GM12874 (cell line): Measurements from ENCODE around the gene TPO.

Experiments
- TF ChIP-seq, protein P1 (sequence below): IDR thresholded peaks from 2 replicates; pipeline ENCODE4 v1.5.1; 2011; ENCODE audit warnings: low read depth, mild to moderate bottlenecking, control low read depth, low read length, moderate library complexity; ENCODE audit not compliant: insufficient read depth

Gene TPO

DNA sequence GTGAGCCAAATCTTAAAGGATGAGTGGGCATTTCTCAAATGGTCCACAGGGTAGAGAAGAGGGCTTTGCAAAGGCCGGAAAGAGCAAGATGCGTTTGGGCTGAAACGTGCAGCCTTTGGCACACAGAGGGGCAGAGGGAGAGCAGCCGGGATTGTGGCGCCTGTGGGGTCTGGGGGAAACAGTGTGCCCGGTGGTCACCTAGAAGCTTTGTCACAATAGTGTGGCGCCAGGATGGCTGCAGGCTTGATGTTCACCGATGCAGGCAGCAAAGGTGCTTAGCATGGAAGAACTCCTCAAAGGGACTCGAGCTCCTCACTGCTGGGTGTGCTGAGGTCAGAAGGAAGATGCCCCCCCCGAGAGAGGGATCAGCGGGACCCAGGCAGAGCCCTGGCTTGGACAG, 23.8 kb downstream of the TPO start:
- TF ChIP-seq, protein P1, sequence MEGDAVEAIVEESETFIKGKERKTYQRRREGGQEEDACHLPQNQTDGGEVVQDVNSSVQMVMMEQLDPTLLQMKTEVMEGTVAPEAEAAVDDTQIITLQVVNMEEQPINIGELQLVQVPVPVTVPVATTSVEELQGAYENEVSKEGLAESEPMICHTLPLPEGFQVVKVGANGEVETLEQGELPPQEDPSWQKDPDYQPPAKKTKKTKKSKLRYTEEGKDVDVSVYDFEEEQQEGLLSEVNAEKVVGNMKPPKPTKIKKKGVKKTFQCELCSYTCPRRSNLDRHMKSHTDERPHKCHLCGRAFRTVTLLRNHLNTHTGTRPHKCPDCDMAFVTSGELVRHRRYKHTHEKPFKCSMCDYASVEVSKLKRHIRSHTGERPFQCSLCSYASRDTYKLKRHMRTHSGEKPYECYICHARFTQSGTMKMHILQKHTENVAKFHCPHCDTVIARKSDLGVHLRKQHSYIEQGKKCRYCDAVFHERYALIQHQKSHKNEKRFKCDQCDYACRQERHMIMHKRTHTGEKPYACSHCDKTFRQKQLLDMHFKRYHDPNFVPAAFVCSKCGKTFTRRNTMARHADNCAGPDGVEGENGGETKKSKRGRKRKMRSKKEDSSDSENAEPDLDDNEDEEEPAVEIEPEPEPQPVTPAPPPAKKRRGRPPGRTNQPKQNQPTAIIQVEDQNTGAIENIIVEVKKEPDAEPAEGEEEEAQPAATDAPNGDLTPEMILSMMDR: no peak

DNA sequence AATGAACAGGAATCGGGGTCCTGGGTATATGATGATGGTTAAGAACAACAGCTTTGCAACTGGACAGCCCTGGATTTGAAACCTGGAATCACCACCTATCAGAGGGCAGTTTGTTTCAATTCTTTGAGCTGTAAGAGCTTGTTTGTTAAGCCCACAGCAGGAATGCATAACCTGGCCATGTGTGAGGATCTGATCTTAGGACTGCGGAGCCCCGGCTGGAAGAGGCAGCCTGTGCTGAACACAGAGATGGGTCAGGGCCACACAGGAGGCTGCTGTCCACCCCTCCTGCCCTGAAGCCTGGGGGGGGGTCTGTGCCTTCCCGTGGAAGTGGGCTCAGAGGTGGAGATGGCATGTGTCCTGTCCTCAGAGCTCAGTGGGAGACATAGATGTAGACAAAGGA, 24.3 kb downstream of the TPO start:
- TF ChIP-seq, protein P1: no peak

DNA sequence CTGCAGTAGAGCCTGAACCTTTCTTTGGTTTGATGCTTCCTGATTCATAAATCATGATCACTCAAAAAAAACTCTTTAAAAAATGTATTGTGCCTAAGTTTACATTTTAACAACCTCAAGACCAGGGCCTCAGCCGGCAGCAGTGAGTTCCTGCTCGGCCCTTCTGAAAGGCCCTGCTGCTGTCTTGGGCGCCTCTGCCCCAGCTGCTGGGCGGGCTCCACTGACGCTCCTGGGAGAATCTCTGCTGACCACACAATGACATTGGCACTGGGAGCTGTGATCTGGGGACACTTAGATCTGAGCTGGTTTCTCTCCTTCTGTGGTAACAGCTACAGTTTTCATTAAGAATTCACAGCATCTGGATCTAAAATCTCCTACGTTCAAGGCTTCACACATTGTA, 25.7 kb downstream of the TPO start:
- TF ChIP-seq, protein P1: no peak

DNA sequence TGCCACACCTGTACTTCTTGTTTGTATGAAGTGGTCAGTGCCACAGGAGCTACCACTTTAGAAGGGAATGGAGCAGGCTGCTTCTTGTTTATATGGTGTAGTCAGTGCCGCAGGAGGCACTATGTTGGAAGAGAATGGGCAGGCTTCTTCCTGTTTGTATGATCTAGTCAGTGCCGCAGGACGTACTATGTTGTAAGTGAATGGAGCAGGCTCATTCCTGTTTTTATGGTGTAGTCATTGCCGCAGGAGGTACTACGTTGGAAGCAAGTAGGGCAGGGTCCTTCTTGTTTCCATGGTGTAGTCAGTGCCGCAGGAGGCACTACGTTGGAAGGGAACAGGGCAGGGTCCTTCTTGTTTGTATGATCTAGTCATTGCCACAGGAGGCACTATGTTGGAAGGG, 27.3 kb downstream of the TPO start:
- TF ChIP-seq, protein P1: no peak

DNA sequence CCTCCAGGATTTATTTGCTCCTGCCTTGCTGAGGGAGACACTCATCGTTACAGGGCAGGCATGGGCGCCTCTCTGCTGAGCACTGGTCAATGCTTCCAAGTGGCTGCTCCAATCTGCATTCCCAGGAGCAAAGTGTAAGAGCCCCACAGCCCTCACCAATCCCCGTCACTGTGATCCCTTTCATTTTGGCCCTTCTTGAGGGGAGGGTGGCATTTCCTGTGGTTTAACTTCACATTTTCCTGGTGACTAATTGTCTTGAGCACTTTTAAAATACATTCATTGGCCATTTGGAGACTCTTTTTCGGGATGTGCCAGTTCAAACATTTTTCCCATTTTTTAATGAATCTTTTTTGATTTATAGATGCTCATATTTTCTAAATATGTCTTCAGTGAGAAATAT, 33.0 kb downstream of the TPO start:
- TF ChIP-seq, protein P1: no peak

DNA sequence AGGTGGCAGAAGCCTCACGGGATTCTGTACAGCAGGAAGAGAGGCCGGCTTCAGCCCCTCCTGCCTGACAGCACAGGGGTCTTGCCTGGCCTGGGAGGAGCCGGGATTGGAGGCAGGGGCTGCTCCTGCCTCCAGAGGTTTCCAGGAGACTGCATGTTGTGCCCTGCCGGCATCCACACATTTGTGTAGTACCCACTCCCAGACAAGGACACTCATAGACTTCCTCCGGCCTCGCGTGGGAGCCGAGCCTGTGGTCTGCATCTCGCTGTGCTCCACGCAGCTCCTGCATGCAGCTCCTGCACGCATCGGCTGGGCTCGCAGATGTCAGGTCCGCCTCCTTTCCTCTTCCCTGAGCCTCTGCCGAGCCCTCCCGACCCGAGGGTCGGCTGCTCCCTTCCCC, 34.7 kb downstream of the TPO start:
- TF ChIP-seq, protein P1: no peak

DNA sequence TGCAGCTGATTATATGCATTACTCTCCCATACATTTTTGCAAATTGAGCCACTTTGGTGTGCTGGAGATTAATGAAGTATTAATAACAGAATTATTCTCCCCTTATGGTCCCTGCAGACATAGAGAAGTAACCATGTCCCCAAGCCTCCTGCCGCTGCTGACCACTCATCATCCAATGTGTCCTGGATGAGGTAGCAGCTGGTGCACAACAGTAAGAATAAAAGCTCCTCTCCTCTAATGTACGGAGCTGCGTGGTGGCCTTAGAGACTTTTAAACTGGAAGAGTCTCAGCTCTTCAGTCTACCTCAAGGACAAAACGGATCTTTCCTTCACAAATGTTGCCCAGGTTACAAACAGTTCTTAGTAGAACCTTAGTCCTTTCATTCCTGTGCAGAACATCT, 37.7 kb downstream of the TPO start:
- TF ChIP-seq, protein P1: no peak

DNA sequence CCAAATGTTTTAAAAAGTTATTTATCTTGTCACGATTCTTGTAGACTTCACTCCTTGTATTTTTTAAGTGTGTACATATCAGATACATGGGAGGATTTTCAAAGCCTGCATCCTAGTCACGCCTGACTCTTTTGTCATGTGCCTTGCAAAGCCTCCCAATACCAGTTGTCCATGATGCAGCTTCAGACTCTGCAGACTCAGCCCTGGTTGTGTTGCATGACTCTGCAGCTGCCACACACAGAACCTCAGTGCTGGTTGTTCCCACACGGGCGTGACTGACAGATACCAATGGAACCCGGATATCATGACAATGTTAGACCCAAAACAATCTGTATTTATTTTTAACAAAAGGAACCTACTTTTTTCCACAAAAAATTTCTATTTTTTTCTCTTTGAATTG, 38.2 kb downstream of the TPO start:
- TF ChIP-seq, protein P1: no peak
